Measurements from ENCODE around the gene KIAA1671.
"Not testable (repeated sequence)": the region's sequence is repeated elsewhere in the genome, so short reads cannot be mapped to it uniquely, and the experiment has no call there.

The KIAA1671 gene

GRCh38 chr22:25178348-25178747 lies 225.8 kb downstream of the KIAA1671 start:
- not testable (repeated sequence) for H3K4me1 Mint-ChIP-seq; H3K27ac Mint-ChIP-seq; H3K36me3 Mint-ChIP-seq; H3K9me3 Mint-ChIP-seq; ATAC-seq (ENCODE audit: low read depth)
- DNase-seq (ENCODE audit: low spot score in 2 of 2): peak in 1 of 2 donors; percentile 14
- peaks cover 13% of the 10 kb centered on the region for H3K27me3 Mint-ChIP-seq
- H3K4me3 Mint-ChIP-seq: peak overlapping the region; percentile 59

- H3K27me3 Mint-ChIP-seq: peaks cover 13% of the 10 kb centered on the region
- not testable (repeated sequence) for H3K27ac Mint-ChIP-seq; H3K36me3 Mint-ChIP-seq; H3K4me1 Mint-ChIP-seq; H3K4me3 Mint-ChIP-seq; DNase-seq (ENCODE audit: low spot score in 2 of 2); H3K9me3 Mint-ChIP-seq
- peak; percentile 65 for ATAC-seq (ENCODE audit: low read depth)
Observed at GRCh38 chr22:25178869-25179631, 226.5 kb downstream of the KIAA1671 start.

- Mint-ChIP-seq H3K9me3 (peaks cover 8% of the 10 kb centered on the region), H3K4me3 (no peak overlapping the region), H3K27ac (no peak overlapping the region), H3K4me1 (no peaks in the 10 kb centered on the region), H3K36me3 (peaks cover 5% of the 10 kb centered on the region), H3K27me3 (peaks cover 8% of the 10 kb centered on the region)
- DNase-seq (ENCODE audit: low spot score in 2 of 2) (no peak), ATAC-seq (ENCODE audit: low read depth) (no peak)
Observed at GRCh38 chr22:25182131-25183110, 229.9 kb downstream of the KIAA1671 start.

GRCh38 chr22:25183949-25184619 lies 231.6 kb downstream of the KIAA1671 start:
- Mint-ChIP-seq H3K36me3 (peaks cover 5% of the 10 kb centered on the region), H3K27ac (no peak overlapping the region), H3K27me3 (peaks cover 11% of the 10 kb centered on the region), H3K4me3 (no peak overlapping the region), H3K9me3 (peaks cover 8% of the 10 kb centered on the region), H3K4me1 (no peaks in the 10 kb centered on the region)
- ATAC-seq (ENCODE audit: low read depth): no peak
- no peak for DNase-seq (ENCODE audit: low spot score in 2 of 2)

GRCh38 chr22:25186140-25186539 lies 233.6 kb downstream of the KIAA1671 start:
- H3K27ac Mint-ChIP-seq: no peak overlapping the region
- H3K4me1 Mint-ChIP-seq: no peaks in the 10 kb centered on the region
- H3K36me3 Mint-ChIP-seq: peaks cover 2% of the 10 kb centered on the region
- H3K4me3 Mint-ChIP-seq: no peak overlapping the region
- H3K27me3 Mint-ChIP-seq: peaks cover 7% of the 10 kb centered on the region
- DNase-seq (ENCODE audit: low spot score in 2 of 2): no peak
- peaks cover 3% of the 10 kb centered on the region for H3K9me3 Mint-ChIP-seq
- no peak for ATAC-seq (ENCODE audit: low read depth)

- H3K27me3 Mint-ChIP-seq: peaks cover 4% of the 10 kb centered on the region
- H3K4me3 Mint-ChIP-seq: no peak overlapping the region
- ATAC-seq (ENCODE audit: low read depth) (no peak), DNase-seq (ENCODE audit: low spot score in 2 of 2) (no peak)
- H3K27ac Mint-ChIP-seq: no peak overlapping the region
- H3K4me1 Mint-ChIP-seq: no peaks in the 10 kb centered on the region
- no peaks in the 10 kb centered on the region for H3K36me3 Mint-ChIP-seq
- no peaks in the 10 kb centered on the region for H3K9me3 Mint-ChIP-seq
Observed at GRCh38 chr22:25187469-25187868, 235.0 kb downstream of the KIAA1671 start.

GRCh38 chr22:25192406-25192805 lies 239.9 kb downstream of the KIAA1671 start:
- Mint-ChIP-seq H3K4me1 (no peaks in the 10 kb centered on the region), H3K36me3 (no peaks in the 10 kb centered on the region), H3K4me3 (no peak overlapping the region), H3K9me3 (no peaks in the 10 kb centered on the region), H3K27me3 (peaks cover 2% of the 10 kb centered on the region), H3K27ac (no peak overlapping the region)
- ATAC-seq (ENCODE audit: low read depth) (no peak), DNase-seq (ENCODE audit: low spot score in 2 of 2) (no peak)

GRCh38 chr22:25193130-25193529 lies 240.6 kb downstream of the KIAA1671 start:
- DNase-seq (ENCODE audit: low spot score in 2 of 2): no peak
- no peak overlapping the region for H3K27ac Mint-ChIP-seq
- H3K27me3 Mint-ChIP-seq: peaks cover 2% of the 10 kb centered on the region
- no peak for ATAC-seq (ENCODE audit: low read depth)
- H3K9me3 Mint-ChIP-seq: no peaks in the 10 kb centered on the region
- no peak overlapping the region for H3K4me3 Mint-ChIP-seq
- H3K4me1 Mint-ChIP-seq: no peaks in the 10 kb centered on the region
- no peaks in the 10 kb centered on the region for H3K36me3 Mint-ChIP-seq

GRCh38 chr22:25193548-25193947 lies 241.0 kb downstream of the KIAA1671 start:
- Mint-ChIP-seq H3K9me3 (no peaks in the 10 kb centered on the region), H3K27ac (no peak overlapping the region), H3K36me3 (no peaks in the 10 kb centered on the region), H3K4me1 (no peaks in the 10 kb centered on the region), H3K4me3 (no peak overlapping the region), H3K27me3 (peaks cover 2% of the 10 kb centered on the region)
- no peak for ATAC-seq (ENCODE audit: low read depth)
- DNase-seq (ENCODE audit: low spot score in 2 of 2): no peak

- H3K36me3 Mint-ChIP-seq: no peaks in the 10 kb centered on the region
- peaks cover 6% of the 10 kb centered on the region for H3K27me3 Mint-ChIP-seq
- H3K9me3 Mint-ChIP-seq: no peaks in the 10 kb centered on the region
- no peak overlapping the region for H3K4me3 Mint-ChIP-seq
- DNase-seq (ENCODE audit: low spot score in 2 of 2) (no peak), ATAC-seq (ENCODE audit: low read depth) (no peak)
- H3K27ac Mint-ChIP-seq: no peak overlapping the region
- H3K4me1 Mint-ChIP-seq: peaks cover 2% of the 10 kb centered on the region
Observed at GRCh38 chr22:25196326-25196725, 243.8 kb downstream of the KIAA1671 start.

GRCh38 chr22:25197340-25197739 lies 244.8 kb downstream of the KIAA1671 start:
- no peak for DNase-seq (ENCODE audit: low spot score in 2 of 2)
- Mint-ChIP-seq H3K4me3 (no peak overlapping the region), H3K27ac (no peak overlapping the region), H3K4me1 (peaks cover 4% of the 10 kb centered on the region), H3K27me3 (peaks cover 7% of the 10 kb centered on the region), H3K36me3 (no peaks in the 10 kb centered on the region), H3K9me3 (no peaks in the 10 kb centered on the region)
- no peak for ATAC-seq (ENCODE audit: low read depth)

- Mint-ChIP-seq H3K4me1 (peaks cover 4% of the 10 kb centered on the region), H3K27ac (no peak within 1 kb of the TSS), H3K27me3 (peaks cover 8% of the 10 kb centered on the region), H3K36me3 (no peaks in the 10 kb centered on the region), H3K4me3 (no peak within 1 kb of the TSS), H3K9me3 (no peaks in the 10 kb centered on the region)
- no peak for ATAC-seq (ENCODE audit: low read depth)
- DNase-seq (ENCODE audit: low spot score in 2 of 2): no peak
Observed at GRCh38 chr22:25199731-25200520, 247.4 kb downstream of the KIAA1671 start, which contains the start of gene CRYBB3. CRYBB3 (plus strand) TSS chr22:25199858; CDS start chr22:25201397, 1,539 bp downstream.

- Mint-ChIP-seq H3K4me3 (no peak overlapping the region), H3K4me1 (peaks cover 4% of the 10 kb centered on the region), H3K9me3 (no peaks in the 10 kb centered on the region), H3K27me3 (peaks cover 8% of the 10 kb centered on the region), H3K36me3 (no peaks in the 10 kb centered on the region), H3K27ac (no peak overlapping the region)
- no peak for DNase-seq (ENCODE audit: low spot score in 2 of 2)
- ATAC-seq (ENCODE audit: low read depth): no peak
Observed at GRCh38 chr22:25200967-25201366, 248.5 kb downstream of the KIAA1671 start.

Measured in memory B cell (primary cell).